Dedifferentiated amniotic fluid mesenchymal stem cell (primary cell): Measurements from ENCODE around the gene TMTC1.
A peak's percentile ranks its signal among the peaks of the same experiment; 100 is the strongest.

Experiments used
- DNase-seq: peaks from one replicate; pipeline ENCODE4 v3.0.0-alpha.2; 2016; ENCODE audit errors: extremely low spot score

The TMTC1 gene

DNA sequence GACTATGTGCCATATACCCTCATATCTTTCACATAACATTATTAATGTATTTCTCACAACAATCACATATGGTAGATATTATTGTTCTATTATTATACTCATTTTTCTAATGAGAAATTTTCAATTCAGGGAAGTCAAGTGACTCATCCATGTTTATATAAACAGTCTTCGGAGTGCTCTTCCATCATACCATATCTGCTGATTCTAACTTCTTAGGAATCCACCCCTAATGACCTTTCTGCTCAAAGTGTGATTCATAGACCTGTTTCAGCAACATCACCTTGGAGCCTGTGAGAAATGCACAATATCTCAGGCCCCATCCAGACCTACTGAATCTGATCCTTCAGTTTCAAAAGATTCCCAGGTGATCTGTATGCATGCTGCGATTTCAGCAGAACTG is 246.4 kb downstream of the TMTC1 start:
- no peak for DNase-seq

- DNase-seq, result no peak
These were observed 248.8 kb downstream of the TMTC1 start for GRCh38 chr12:29534935-29535334.

DNA sequence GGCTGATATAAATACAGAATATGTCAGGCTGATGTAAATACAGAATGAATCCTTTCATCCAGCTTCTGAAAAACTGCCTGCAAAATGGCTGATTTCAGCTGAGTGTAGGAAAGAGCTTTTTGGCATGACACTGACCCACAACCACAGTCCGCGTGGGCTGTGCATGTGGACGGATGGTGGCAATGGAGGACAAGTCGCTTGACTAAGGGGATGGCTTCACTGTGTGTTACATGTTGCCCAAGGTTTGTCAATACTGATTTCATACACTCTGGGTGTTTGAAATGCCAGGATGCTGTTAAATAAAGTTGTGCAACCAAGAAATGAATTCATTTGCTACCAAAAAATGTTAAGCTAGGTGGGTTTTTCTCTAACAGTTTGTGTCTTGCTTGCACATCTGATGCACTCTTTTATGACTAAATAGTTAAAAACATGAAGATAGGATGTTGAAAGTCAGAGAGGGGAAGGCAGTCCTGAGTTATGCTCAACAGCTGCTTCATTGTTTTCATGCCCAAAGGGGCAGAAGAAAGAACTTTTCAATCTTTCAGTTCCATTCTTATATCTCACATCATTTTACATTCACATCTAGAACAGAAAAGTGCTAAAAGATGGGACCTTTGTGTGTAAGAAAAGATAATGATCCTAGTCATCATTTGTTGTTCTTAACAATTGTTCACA is 249.8 kb downstream of the TMTC1 start:
- DNase-seq, result no peak

GRCh38 chr12:29531471-29531870 is 252.3 kb downstream of the TMTC1 start:
- no peak for DNase-seq

GRCh38 chr12:29530436-29530835 is 253.3 kb downstream of the TMTC1 start:
- no peak for DNase-seq

GRCh38 chr12:29528161-29528560 is 255.6 kb downstream of the TMTC1 start:
- no peak for DNase-seq

DNA sequence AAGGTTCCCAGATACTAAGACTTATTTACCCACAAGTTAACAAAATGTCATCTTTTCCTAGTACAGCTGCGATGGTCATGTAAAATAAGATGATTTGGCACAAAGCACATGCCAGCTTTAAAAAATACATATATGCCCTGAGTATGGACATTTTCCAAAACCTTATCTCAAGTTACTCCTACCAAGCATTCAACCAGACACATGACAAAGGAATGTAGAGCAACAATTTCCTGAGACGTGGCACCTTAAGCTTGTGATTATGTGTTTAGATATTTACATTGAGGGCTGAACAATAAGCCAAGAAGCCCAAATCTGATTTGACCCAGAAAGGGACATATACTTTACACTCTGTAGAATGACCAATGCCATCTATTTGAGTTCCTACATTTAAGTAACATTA is 261.8 kb downstream of the TMTC1 start:
- DNase-seq, result peak; percentile 31

DNA sequence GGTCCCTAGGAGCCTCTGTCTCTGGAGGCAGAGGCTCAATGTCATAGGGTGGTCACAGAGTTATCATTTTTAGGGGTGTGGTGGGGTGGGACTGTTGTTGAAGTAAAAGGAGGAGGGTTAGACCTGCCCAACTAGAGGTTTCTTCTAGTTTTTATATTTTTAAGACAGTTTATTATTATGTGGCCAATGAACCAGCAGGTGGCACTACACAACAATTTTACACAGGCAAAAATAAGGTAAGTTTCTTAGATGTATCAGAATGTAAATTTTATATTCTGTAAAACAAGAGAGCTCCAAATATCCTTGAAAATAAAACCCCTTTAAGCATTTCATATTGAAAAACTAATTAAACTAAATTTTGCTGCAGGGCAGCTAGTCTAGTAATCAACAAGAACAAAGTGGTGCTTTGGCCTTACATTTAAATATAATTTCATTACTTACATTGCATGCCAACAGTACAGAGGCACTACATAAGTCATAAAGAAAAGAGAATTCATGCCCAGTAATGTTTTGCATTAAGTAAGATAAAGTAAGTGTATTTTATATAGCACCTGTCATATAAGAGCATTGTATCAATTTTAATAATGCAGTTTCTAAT is 264.1 kb downstream of the TMTC1 start:
- peak; percentile 72 for DNase-seq

DNA sequence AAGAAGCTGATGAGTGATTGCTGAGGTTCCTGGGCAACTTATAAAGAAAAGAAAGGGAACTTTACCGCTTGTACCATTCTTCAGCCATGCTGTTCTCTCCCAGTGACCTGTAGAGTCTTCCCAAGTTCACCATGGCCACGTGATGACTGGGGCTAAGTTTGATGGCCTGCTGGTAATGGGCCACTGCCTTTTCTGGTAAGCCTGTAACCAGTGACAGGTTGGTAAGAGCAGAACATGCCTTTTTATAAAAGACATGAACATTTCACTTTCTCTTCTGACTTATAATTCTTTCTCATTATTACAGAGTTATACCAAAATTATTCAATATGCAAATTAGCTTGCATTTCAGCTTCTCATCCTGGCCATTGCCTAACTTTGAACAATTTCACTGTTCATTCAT is 265.3 kb downstream of the TMTC1 start:
- DNase-seq, result no peak

DNA sequence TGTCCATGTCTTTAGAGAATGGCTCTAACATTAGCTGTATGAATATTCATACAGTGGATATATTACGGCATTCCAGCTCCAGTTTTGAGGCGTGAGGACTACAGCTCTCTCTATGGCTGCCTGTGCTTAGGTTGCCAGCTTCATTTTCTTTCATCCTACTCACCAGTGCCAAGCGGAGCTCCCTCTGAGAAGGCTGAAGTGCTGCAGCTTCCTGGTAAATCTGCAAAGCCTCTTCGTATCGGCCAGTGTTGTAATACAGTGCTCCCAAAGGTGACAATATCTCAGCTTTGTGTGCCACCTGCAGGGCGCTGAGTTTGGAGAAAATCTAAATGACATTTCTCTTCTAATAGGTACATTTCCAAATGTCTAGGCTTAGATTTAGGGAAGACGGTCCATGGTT is 266.5 kb downstream of the TMTC1 start:
- DNase-seq, result no peak

DNA sequence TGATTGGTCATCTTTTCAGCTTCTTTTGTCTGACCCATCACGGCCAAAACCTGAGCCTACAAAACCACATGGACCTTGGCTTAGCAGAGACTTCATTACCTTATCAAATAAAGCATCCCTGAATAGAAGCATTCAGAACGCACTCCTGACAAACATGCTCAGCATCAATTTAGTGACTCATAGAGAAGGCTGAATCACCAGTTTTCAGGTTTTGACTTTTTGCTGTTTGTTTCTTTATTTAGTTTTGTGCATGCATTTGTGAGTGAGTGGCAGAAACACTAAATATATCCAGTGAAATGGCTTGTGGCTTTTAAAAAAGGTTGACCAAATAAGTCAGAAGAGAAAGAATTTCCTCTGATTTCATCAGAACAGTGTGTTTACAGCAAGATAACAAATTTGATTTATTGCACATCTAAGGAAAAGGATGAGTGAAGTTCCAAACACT is 267.3 kb downstream of the TMTC1 start:
- DNase-seq, result peak; percentile 82

GRCh38 chr12:29510591-29511185 is 273.1 kb downstream of the TMTC1 start:
- DNase-seq, result no peak

- DNase-seq, result no peak
These were observed 274.2 kb downstream of the TMTC1 start for GRCh38 chr12:29509503-29509902.

- no peak for DNase-seq
These were observed 274.8 kb downstream of the TMTC1 start for GRCh38 chr12:29508949-29509348.

- DNase-seq, result no peak
These were observed 278.6 kb downstream of the TMTC1 start for GRCh38 chr12:29505122-29505521.

DNA sequence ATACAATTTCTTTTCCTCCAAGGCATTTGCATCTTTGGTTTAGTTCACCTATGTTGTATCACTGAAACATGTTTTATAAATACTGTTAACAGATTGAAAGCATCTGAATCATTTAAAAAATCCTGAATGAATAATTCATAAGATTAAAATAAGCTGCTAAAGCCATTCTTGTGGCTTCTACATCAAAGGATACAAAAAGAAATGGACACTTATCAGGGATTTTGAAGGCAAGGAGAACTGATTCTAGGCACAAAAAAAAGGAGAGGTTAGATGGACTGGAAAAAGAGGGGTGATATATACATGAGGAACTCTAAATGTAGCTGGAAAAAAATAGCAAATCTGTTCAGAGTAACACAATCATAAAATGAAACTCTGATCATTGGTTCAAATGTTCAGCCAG is 280.5 kb downstream of the TMTC1 start:
- no peak for DNase-seq

DNA sequence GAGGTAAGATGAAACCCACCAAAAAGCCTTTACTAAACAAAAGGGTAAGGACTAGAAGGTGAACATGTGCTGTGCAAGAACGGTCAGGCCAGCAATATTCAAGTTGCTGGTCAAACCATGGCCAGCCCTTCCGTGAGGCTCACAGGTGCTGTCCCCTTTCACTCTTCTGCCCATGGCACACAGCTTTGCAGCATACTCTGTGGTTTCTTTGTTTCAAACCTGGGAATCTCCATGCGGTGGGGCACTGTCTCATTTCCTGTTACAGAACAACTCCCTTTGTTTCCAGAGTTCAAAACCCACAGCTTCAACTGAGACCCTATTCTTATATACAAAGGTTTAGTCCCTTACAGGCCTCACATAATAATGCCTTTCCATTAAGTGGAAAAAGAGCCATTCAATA is 284.5 kb downstream of the TMTC1 start:
- DNase-seq, result no peak

- no peak for DNase-seq
These were observed 286.2 kb downstream of the TMTC1 start, which contains the start of gene OVCH1 for GRCh38 chr12:29497588-29497987. Gene OVCH1 (minus strand): TSS chr12:29497686. CDS start chr12:29497686, 0 bp downstream.

DNA sequence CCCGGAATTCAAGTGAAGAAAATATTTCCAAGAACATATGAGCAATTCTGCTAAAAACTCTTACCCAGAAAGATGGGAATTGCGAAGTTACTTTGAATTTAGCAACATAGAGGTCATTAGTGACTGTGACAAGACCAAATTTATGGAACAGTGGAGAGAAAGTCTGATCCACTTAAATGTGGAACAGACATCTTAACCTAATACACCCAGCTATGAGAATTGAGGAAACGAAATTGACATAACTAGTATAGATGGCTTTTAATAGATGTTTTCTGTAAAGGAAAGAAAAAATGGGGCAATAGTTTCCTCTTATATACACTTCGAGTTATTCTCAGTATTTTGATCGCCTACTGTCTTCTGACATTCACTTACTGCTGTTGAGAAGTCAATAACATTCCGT is 290.9 kb downstream of the TMTC1 start:
- DNase-seq, result no peak

DNA sequence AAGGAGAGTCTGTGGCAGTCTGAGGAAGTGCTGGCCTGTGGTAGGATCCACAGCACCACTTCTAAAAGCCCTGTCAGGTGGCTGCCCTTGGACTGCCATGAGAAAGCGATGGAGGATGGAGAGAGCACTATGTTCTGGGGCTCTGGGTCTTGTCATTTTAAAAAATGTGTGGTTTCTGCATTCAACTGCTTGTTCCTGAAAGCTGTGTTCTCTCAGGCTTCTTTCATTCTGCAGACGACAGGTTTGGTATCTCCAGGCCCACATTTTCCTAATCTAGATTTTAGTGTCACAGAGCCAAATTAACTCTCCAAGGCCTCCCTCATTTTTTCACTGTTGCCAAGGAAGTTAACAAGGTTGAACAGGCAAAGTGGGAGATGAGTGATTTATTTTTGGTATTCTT is 296.8 kb downstream of the TMTC1 start:
- no peak for DNase-seq

DNA sequence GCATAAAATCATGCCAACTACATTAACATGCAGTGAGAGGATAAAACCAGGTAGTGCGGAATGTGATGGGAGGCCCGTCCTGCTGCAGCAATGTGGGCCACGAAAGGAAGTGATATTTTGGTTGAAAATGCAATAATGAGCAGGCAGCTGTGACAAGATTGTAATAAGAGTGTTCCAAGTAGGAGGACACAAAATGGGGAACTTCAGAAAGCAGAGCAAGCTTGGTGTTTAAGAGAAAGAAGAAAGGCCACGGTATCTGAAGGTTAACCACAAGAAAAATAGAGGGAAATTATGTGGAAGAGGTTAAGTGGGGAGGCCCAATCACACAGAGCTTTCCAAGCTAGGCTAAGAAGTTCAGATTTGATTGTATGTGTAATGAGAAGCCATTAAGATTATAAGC is 320.5 kb downstream of the TMTC1 start:
- no peak for DNase-seq

DNA sequence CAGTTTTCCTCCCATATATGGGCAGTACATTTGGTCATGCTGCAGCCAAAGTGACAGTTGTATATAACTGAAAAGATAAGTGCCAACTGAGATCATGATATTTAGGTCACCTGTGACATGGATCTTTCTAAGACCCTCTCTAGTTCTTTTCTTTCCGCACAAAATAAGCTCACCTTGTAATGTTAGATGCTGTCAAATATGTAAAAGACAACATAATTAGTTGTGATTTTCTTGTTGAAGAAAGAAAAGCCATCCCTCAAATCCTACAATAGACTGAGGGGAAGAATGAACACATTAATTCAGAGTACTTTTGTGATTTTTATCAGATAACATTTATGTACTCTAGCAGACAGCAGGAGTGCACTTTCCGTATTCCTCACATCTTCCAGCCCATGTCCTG is 323.7 kb downstream of the TMTC1 start:
- no peak for DNase-seq

DNA sequence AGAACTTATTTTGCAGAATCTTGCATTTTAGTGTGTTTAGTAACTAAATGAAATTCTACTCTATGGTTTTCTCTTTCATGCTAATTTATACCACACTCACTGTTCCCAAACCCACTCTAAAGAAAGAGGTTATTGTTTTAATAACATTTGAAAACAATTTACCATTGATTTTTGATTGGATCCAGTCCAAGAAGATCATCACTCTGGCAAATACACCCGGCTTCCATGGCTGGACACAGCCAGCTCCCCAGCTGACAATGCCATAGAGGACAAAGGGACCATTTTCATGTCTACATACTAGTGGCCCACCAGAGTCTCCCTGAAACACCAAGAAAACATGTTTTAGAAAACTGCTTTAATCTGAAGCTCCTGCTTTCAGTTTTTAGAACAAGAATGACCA is 328.7 kb downstream of the TMTC1 start:
- no peak for DNase-seq
